Panc1 (cell line): ENCODE data around the gene S100A2. TPM values are rescaled to one million over a fixed set of nuclear protein-coding genes. Genes with fewer than 3 reads are reported as not detected.

Experiments
- ATAC-seq: fragments of 200-7000 bp; cut with Tn5 transposase; 2 replicates; pipeline ENCODE4 v1.9.1; 2020; ENCODE audit warnings: mild to moderate bottlenecking, moderate library complexity
- BruUV-seq: library from RNA; stranded (reverse); fragments of 400-500 nt; replicated peaks from 2 replicates; lab custom pipeline; 2021; lab: Mats Ljungman, UMichigan
- CTCF ChIA-PET: fragments of 300-600 bp; sonication (Branson Sonifier 250); formaldehyde crosslinking; loops from one replicate; lab custom pipeline; 2022; ENCODE audit warnings: antibody characterized with exemption; lab: Charles Lee
- POLR2A ChIA-PET: fragments of 300-600 bp; sonication (Branson Sonifier 250); formaldehyde crosslinking; loops from one replicate; lab custom pipeline; 2022; ENCODE audit warnings: antibody characterized with exemption; lab: Charles Lee
- DNase-seq: peaks from one replicate; pipeline ENCODE4 v3.0.0-alpha.2; 2010; ENCODE audit warnings: low read depth, low spot score
- H3K27ac ChIP-seq: 2 replicates; pipeline ENCODE4 v1.5.1; 2011; ENCODE audit warnings: mild to moderate bottlenecking, low read length, inconsistent platforms
- H3K27me3 ChIP-seq: fragments of 200-500 bp; sonication (Bioruptor generic); 2 replicates; pipeline ENCODE4 v1.6.0; 2014; ENCODE audit warnings: low read length, inconsistent platforms; ENCODE audit not compliant: control insufficient read depth, insufficient read depth
- H3K36me3 ChIP-seq: fragments of 200-500 bp; sonication (Bioruptor generic); 2 replicates; pipeline ENCODE4 v1.5.1; 2014; ENCODE audit warnings: inconsistent platforms, mild to moderate bottlenecking, low read length, moderate library complexity; ENCODE audit not compliant: control insufficient read depth, insufficient read depth
- H3K4me1 ChIP-seq: 2 replicates; pipeline ENCODE4 v1.5.1; 2011; ENCODE audit warnings: inconsistent platforms, mild to moderate bottlenecking, low read length, moderate library complexity; ENCODE audit not compliant: control insufficient read depth, insufficient read depth
- H3K4me3 ChIP-seq, 2 experiments: 2 replicates each; pipeline ENCODE4 v1.5.1; 2011 to 2012; ENCODE audit warnings: low read depth in 2 of 2, low read length in 2 of 2, mild to moderate bottlenecking in 2 of 2, inconsistent platforms in 1 of 2, moderate library complexity in 1 of 2
- H3K9me3 ChIP-seq: fragments of 200-500 bp; sonication (Bioruptor generic); 2 replicates; pipeline ENCODE4 v1.5.1; 2014; ENCODE audit warnings: low read depth, mild to moderate bottlenecking, inconsistent platforms, low read length, moderate library complexity; ENCODE audit not compliant: control insufficient read depth, insufficient read depth
- POLR2AphosphoS5 ChIP-seq: IDR thresholded peaks from 2 replicates; pipeline ENCODE4 v1.6.1; 2012; ENCODE audit warnings: mild to moderate bottlenecking, low read depth, low read length, moderate library complexity
- SIN3A ChIP-seq: IDR thresholded peaks from 2 replicates; pipeline ENCODE4 v1.6.1; 2012; ENCODE audit warnings: low read depth, mild to moderate bottlenecking, low read length, moderate library complexity, borderline replicate concordance; ENCODE audit not compliant: insufficient read depth
- TCF7L2 ChIP-seq: IDR thresholded peaks from 2 replicates; pipeline ENCODE4 v1.6.1; 2011; ENCODE audit warnings: mild to moderate bottlenecking, low read depth, low read length, inconsistent platforms
- in situ Hi-C: cut with HindIII; loops from 2 replicates; pipeline ENCODE4 v1.10.0; 2016; ENCODE audit warnings: low sequenced_read_pairs, low pct_unique_long_range_greater_than_20kb
- intact Hi-C: fragments of 100-400 bp; cut with micrococcal nuclease; formaldehyde crosslinking; loops from one replicate; pipeline ENCODE4 v1.10.0; 2022; ENCODE audit not compliant: unreplicated experiment
- total RNA-seq: library from RNA; stranded (reverse); gene quantifications from one replicate; pipeline ENCODE4 v1.2.1, GENCODE V29; 2021; ENCODE audit not compliant: unreplicated experiment
- TF ChIP-seq, protein P1 (sequence below): fragments of 450-650 bp; IDR thresholded peaks from 2 replicates; pipeline ENCODE4 v1.5.1; 2017; ENCODE audit warnings: mild to moderate bottlenecking
- TF ChIP-seq, protein P2 (sequence below), 2 experiments: IDR thresholded peaks; 2 replicates each; pipeline ENCODE4 v1.6.1; 2011 to 2012; ENCODE audit warnings: low read depth in 2 of 2, control low read depth in 1 of 2, low read length in 1 of 2, mild to moderate bottlenecking in 1 of 2, moderate library complexity in 1 of 2; ENCODE audit not compliant: insufficient read depth in 1 of 2

Gene S100A2
- total RNA-seq, 1 experiment from 2014 or later: 6.2 TPM

DNA sequence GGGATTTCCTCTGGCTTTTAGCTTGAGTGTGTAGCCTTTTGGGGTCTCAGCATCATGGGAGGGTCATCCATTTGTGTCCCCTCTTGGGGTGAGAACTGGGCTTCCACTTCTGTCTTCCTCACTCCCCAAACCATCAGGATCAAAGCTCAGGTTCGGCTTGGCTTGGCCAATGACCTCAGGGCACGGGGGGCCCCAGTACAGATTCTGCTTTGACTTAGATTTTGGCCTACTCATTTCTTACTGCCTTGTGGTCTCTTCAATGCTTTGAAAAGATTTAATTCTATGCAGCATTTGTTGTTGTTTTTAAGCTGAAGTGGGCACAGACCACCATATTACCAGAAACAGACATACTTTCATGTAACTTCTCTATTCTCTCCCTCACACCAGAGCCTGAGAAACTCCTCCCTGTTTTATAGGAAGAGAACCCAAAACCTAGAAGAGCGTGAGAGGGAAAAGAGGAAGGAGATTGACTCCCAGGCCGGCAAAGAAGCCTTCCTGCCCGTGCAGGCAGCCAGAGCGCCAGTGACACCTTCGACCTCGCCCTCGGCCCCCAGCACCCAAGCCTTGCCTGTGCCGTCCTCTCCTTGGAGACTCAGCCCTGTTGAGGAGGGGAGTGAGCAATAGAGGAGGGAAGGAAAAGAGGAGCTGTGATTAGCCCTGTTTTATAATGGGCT lies 14.7 kb downstream of the S100A2 start:
- Histone ChIP-seq H3K27me3 (no peaks in the 10 kb centered on the region), H3K36me3 (no peaks in the 10 kb centered on the region), H3K4me1 (peaks cover 49% of the 10 kb centered on the region), H3K4me3 (no peak overlapping the region), H3K9me3 (no peaks in the 10 kb centered on the region), H3K27ac (peak overlapping the region; percentile 98)
- ChIA-PET POLR2A (no interaction called here), CTCF (no interaction called here)
- ATAC-seq: no peak
- DNase-seq: no peak
- TF ChIP-seq POLR2AphosphoS5 (no peak), SIN3A (no peak), TCF7L2 (no peak)
- TF ChIP-seq, protein P1, sequence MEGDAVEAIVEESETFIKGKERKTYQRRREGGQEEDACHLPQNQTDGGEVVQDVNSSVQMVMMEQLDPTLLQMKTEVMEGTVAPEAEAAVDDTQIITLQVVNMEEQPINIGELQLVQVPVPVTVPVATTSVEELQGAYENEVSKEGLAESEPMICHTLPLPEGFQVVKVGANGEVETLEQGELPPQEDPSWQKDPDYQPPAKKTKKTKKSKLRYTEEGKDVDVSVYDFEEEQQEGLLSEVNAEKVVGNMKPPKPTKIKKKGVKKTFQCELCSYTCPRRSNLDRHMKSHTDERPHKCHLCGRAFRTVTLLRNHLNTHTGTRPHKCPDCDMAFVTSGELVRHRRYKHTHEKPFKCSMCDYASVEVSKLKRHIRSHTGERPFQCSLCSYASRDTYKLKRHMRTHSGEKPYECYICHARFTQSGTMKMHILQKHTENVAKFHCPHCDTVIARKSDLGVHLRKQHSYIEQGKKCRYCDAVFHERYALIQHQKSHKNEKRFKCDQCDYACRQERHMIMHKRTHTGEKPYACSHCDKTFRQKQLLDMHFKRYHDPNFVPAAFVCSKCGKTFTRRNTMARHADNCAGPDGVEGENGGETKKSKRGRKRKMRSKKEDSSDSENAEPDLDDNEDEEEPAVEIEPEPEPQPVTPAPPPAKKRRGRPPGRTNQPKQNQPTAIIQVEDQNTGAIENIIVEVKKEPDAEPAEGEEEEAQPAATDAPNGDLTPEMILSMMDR: no peak
- TF ChIP-seq, protein P2, sequence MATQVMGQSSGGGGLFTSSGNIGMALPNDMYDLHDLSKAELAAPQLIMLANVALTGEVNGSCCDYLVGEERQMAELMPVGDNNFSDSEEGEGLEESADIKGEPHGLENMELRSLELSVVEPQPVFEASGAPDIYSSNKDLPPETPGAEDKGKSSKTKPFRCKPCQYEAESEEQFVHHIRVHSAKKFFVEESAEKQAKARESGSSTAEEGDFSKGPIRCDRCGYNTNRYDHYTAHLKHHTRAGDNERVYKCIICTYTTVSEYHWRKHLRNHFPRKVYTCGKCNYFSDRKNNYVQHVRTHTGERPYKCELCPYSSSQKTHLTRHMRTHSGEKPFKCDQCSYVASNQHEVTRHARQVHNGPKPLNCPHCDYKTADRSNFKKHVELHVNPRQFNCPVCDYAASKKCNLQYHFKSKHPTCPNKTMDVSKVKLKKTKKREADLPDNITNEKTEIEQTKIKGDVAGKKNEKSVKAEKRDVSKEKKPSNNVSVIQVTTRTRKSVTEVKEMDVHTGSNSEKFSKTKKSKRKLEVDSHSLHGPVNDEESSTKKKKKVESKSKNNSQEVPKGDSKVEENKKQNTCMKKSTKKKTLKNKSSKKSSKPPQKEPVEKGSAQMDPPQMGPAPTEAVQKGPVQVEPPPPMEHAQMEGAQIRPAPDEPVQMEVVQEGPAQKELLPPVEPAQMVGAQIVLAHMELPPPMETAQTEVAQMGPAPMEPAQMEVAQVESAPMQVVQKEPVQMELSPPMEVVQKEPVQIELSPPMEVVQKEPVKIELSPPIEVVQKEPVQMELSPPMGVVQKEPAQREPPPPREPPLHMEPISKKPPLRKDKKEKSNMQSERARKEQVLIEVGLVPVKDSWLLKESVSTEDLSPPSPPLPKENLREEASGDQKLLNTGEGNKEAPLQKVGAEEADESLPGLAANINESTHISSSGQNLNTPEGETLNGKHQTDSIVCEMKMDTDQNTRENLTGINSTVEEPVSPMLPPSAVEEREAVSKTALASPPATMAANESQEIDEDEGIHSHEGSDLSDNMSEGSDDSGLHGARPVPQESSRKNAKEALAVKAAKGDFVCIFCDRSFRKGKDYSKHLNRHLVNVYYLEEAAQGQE (IDR thresholded peaks at IDR 0.05; ENCODE audit: insufficient read depth in 1 of 2, low read depth in 2 of 2, low read length in 1 of 2): no peak
- in situ Hi-C loops (no loop called here), intact Hi-C loops (no loop called here)
- BruUV-seq: no TSS peak

DNA sequence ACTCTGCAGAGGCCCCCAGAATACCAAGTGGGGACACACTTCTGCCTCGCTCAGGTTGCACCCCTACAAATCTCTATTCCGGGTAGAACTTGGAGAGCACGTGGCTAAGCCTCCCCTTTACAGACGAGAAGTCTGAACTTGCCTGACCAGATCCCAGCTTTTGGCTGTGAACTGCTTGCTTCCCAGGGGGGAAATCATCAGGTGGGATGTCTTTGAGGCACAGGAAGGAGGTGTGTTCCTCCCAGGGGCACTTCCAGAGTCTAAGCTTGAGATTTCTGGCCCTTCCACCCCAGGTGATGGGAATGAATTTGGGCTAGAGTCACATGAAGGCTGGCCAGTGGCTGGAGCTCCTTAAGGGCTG lies 15.3 kb downstream of the S100A2 start:
- no peaks in the 10 kb centered on the region for H3K27me3 ChIP-seq
- ChIA-PET POLR2A (no interaction called here), CTCF (interaction anchor here (0.6 kb wide), 1 partner anchor 188 kb away, joined by 4 read pairs; no protein-coding TSS in a partner anchor)
- H3K9me3 ChIP-seq: no peaks in the 10 kb centered on the region
- no TSS peak for BruUV-seq
- no peak for ATAC-seq
- H3K36me3 ChIP-seq: no peaks in the 10 kb centered on the region
- no peak overlapping the region for H3K4me3 ChIP-seq
- peak overlapping the region; percentile 98 for H3K27ac ChIP-seq
- intact Hi-C loops (no loop called here), in situ Hi-C loops (no loop called here)
- TF ChIP-seq SIN3A: no peak
- TF ChIP-seq, protein P2 (IDR thresholded peaks at IDR 0.05; ENCODE audit: insufficient read depth in 1 of 2, low read depth in 2 of 2, low read length in 1 of 2): no peak
- peaks cover 54% of the 10 kb centered on the region for H3K4me1 ChIP-seq
- DNase-seq: no peak
